ENCODE measurements around the gene SSPN. TPM values are rescaled to one million over a fixed set of nuclear protein-coding genes. Genes with fewer than 3 reads are reported as not detected.

Gene SSPN
- total RNA-seq, 1 experiment from 2014 or later = 0.21 TPM

- H3K36me3 Mint-ChIP-seq (ENCODE audit: insufficient read depth, unreplicated experiment) = no peaks in the 10 kb centered on the region
- no peak for DNase-seq (ENCODE audit: unreplicated experiment)
- H3K27ac Mint-ChIP-seq (ENCODE audit: low read depth, unreplicated experiment) = no peak overlapping the region
- no TSS peak for BruUV-seq (replicated peaks)
- peaks cover 29% of the 10 kb centered on the region for H3K4me1 Mint-ChIP-seq (ENCODE audit: insufficient read depth, unreplicated experiment)
- H3K27me3 Mint-ChIP-seq (ENCODE audit: insufficient read depth, unreplicated experiment) = no peaks in the 10 kb centered on the region
- CTCF ChIA-PET = no interaction called here
- POLR2A ChIA-PET = interaction anchor here (1.6 to 2.8 kb wide), 2 partner anchors 16 to 38 kb away, joined by 3 to 7 read pairs; no protein-coding TSS in a partner anchor
- TF ChIP-seq CTCF (IDR thresholded peaks at IDR 0.05; ENCODE audit: unreplicated experiment) = no peak
- intact Hi-C loops (cut with micrococcal nuclease) = loop anchor here (5.0 kb wide), 1 partner anchor 61 kb away; the partner anchor contains the start of gene BHLHE41
- H3K9me3 Mint-ChIP-seq (ENCODE audit: unreplicated experiment) = no peaks in the 10 kb centered on the region
- no peak overlapping the region for H3K4me3 Mint-ChIP-seq (ENCODE audit: unreplicated experiment)
These were observed 6.7 kb upstream of the SSPN start for GRCh38 chr12:26188641-26189040.

- intact Hi-C loops (cut with micrococcal nuclease) = no loop called here
- H3K27ac Mint-ChIP-seq (ENCODE audit: low read depth, unreplicated experiment) = no peak overlapping the region
- ChIA-PET CTCF (no interaction called here), POLR2A (no interaction called here)
- H3K36me3 Mint-ChIP-seq (ENCODE audit: insufficient read depth, unreplicated experiment) = no peaks in the 10 kb centered on the region
- no peak overlapping the region for H3K4me3 Mint-ChIP-seq (ENCODE audit: unreplicated experiment)
- no peaks in the 10 kb centered on the region for H3K9me3 Mint-ChIP-seq (ENCODE audit: unreplicated experiment)
- DNase-seq (ENCODE audit: unreplicated experiment) = no peak
- no peaks in the 10 kb centered on the region for H3K27me3 Mint-ChIP-seq (ENCODE audit: insufficient read depth, unreplicated experiment)
- TF ChIP-seq CTCF (IDR thresholded peaks at IDR 0.05; ENCODE audit: unreplicated experiment) = no peak
- H3K4me1 Mint-ChIP-seq (ENCODE audit: insufficient read depth, unreplicated experiment) = peaks cover 13% of the 10 kb centered on the region
- BruUV-seq (replicated peaks) = no TSS peak
These were observed 3.2 kb upstream of the SSPN start for GRCh38 chr12:26192142-26192541.

- no peak for TF ChIP-seq CTCF (IDR thresholded peaks at IDR 0.05; ENCODE audit: unreplicated experiment)
- peaks cover 5% of the 10 kb centered on the region for H3K4me1 Mint-ChIP-seq (ENCODE audit: insufficient read depth, unreplicated experiment)
- no peak for DNase-seq (ENCODE audit: unreplicated experiment)
- intact Hi-C loops (cut with micrococcal nuclease) = no loop called here
- H3K4me3 Mint-ChIP-seq (ENCODE audit: unreplicated experiment) = no peak overlapping the region
- H3K36me3 Mint-ChIP-seq (ENCODE audit: insufficient read depth, unreplicated experiment) = no peaks in the 10 kb centered on the region
- H3K27ac Mint-ChIP-seq (ENCODE audit: low read depth, unreplicated experiment) = no peak overlapping the region
- no peaks in the 10 kb centered on the region for H3K27me3 Mint-ChIP-seq (ENCODE audit: insufficient read depth, unreplicated experiment)
- ChIA-PET CTCF (no interaction called here), POLR2A (no interaction called here)
- BruUV-seq (replicated peaks) = no TSS peak
- no peaks in the 10 kb centered on the region for H3K9me3 Mint-ChIP-seq (ENCODE audit: unreplicated experiment)
These were observed 1.8 kb upstream of the SSPN start for GRCh38 chr12:26193539-26193938.

- BruUV-seq (replicated peaks) = no TSS peak
- H3K36me3 Mint-ChIP-seq (ENCODE audit: insufficient read depth, unreplicated experiment) = no peaks in the 10 kb centered on the region
- CTCF ChIA-PET = no interaction called here
- peaks cover 10% of the 10 kb centered on the region for H3K4me1 Mint-ChIP-seq (ENCODE audit: insufficient read depth, unreplicated experiment)
- POLR2A ChIA-PET = no interaction called here
- no peaks in the 10 kb centered on the region for H3K27me3 Mint-ChIP-seq (ENCODE audit: insufficient read depth, unreplicated experiment)
- no peaks in the 10 kb centered on the region for H3K9me3 Mint-ChIP-seq (ENCODE audit: unreplicated experiment)
- DNase-seq (ENCODE audit: unreplicated experiment) = no peak
- no peak for TF ChIP-seq CTCF (IDR thresholded peaks at IDR 0.05; ENCODE audit: unreplicated experiment)
- intact Hi-C loops (cut with micrococcal nuclease) = no loop called here
- H3K27ac Mint-ChIP-seq (ENCODE audit: low read depth, unreplicated experiment) = no peak overlapping the region
- no peak overlapping the region for H3K4me3 Mint-ChIP-seq (ENCODE audit: unreplicated experiment)
These were observed 458 bp downstream of the SSPN start for GRCh38 chr12:26195641-26196420.

All from MCF 10A (cell line).